Body of pancreas (tissue), 4 donors: Measurements from ENCODE around the gene TH.

Experiments used
- CTCF ChIP-seq, 7 experiments: fragments of 450-650 bp in 4 of 7; fragments of 200-600 bp in 3 of 7; sonication (generic) in 3 of 7; IDR thresholded peaks; one replicate each; pipeline ENCODE4 v1.5.1; 2016 to 2019; ENCODE audit warnings: antibody characterized with exemption in 7 of 7
- POLR2A ChIP-seq, 3 donors: fragments of 450-650 bp; IDR thresholded peaks; one replicate each; pipeline ENCODE4 v1.6.1; 2016; ENCODE audit warnings: antibody characterized with exemption in 3 of 3, mild to moderate bottlenecking in 2 of 3

- no peak for TF ChIP-seq CTCF (IDR thresholded peaks at IDR 0.05)
- no peak for TF ChIP-seq POLR2A (IDR thresholded peaks at IDR 0.05)
These were observed 57.0 kb downstream of the TH start for GRCh38 chr11:2114430-2115241.
